NCI-H146 (cell line): ENCODE measurements around the gene THSD4.
A peak's percentile ranks its signal among the peaks of the same experiment; 100 is the strongest.

Experiments used
- DNase-seq: peaks from one replicate; lab custom pipeline; 2025; lab: John Stamatoyannopoulos, UW

Gene THSD4

GRCh38 chr15:71114887-71115566, at the start of gene THSD4:
TSS of gene THSD4 (plus strand) at chr15:71115471.
- DNase-seq: peak; percentile 83

GRCh38 chr15:71066983-71067382, 48.3 kb upstream of the THSD4 start:
- no peak for DNase-seq

DNA sequence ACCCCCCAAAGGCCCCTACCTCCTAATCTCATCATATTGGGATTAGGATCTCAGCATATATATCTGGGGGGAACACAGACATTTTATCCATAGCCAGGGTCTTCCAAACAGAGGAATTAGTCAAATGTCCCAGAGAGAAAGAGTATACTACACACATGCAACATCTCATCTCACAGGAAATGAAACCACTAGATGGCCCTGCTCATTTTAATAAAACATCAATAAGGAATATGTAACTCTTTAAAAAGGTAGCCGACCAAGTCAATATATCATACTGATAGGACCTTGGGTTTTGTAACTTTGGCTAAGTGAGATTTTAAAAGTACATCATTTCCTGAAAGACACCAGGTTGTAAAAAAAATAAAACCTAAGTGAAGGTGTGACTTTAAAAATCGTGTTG, 45.6 kb upstream of the THSD4 start:
- DNase-seq: no peak

- DNase-seq: no peak
These were observed 43.7 kb upstream of the THSD4 start for GRCh38 chr15:71071529-71071928.

DNA sequence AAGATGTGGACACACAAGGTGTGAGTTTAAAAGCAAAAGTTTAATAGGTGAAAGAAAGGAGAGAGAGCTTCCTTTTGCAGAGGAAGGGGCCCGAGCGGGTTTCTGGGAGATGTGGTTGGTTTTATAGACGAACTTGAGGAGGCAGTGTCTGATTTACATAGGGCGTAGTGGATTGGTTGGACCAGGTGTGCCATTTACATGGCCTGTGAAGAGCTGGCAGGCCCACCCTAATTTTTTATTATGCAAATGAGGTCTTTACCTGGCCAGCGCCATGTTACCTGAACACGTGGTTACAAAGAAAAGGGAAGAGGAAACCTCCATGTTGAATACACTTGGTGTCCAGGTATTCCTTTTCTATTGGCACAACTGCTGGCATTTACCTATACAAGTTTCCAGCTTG, 42.8 kb upstream of the THSD4 start:
- DNase-seq: no peak

DNA sequence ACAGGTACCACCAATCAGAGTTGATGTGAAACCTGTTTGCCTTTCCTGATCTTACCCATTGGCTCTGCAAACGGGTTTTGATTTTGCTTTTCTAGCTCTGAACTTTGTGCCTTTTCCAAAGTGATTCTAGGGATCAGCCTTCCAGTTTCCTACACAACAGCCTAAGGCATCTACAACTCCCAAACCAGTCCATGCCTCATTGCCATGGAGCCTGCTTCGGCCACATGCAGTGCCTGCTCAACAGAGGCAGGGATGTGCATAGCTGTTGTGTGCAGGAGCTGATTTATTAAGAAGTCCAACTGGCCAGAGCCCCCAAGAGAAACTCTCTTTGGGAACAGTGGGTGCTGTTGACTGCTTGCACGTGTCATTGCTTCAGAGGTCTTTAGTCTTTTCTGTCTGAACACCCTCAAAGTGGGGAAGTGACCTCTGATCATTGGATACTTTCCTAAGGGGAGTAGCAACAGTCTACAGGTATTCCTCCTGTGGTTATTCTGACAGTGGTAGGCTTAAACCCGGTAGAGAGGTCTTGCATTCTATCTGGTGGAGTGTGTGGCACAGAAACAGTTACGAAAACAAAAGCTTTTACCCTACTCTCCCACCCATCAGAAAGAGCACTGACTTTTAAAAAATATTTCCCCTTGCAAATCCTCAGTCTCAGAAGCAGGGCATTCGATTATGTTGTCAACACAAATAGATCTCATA, 36.6 kb upstream of the THSD4 start:
- no peak for DNase-seq

DNA sequence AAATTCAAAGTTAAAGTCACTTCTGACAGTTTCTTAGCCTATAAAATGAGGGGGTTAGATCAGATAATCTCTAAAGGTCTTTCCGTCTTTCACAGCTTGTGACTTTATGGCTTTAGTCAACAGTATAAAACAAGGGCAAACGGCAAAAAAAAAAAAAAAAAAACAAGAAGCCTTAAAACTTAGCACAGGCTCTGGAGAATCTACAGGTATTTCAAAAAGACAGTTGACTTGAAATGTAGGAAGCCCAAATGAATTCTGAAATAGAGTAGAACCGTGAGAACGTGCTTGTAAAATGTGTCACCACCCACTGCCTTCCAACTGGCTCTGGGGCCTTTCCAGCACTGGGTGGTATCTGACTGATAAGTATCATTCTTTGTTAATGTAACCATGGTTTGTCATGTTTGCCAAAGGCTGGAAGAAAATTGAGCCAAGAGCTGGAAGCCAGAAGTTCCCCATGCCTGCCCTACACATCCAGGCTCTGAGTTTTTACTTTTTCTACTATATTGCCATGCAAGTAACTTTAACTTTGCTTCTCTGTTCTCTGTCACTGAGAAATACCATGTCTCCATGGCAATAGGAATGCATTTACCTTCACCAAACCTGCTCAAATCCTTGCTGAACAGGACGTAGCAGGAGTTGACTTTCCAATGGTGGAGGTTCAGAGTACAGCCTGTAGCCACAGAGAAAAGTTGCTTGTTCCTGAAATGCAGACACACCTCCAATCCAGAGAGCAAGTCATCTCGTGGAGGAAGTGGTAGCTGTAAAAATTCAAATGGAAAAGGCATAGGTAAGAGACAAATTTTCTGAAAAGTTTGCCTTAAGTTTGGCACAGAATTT, 35.8 kb upstream of the THSD4 start:
- no peak for DNase-seq

DNA sequence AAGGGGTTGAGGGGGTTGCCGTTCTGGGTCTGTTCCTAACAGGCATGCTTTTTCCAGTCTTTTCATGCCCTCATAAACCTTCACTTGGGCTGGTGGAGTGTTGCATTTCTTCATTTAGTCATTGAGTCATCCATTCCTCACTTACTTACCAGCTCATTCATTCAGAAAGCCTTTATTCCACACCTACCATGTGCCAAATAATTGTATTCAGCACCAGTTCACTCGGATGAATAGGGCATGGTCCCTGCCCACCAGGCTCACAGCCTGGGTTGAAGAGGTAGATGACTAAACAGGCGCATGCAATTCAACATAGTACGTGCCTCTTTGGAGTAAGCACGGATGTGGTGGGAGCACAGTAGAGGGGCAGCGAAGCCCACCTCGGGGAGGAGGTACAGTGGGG, 35.1 kb upstream of the THSD4 start:
- no peak for DNase-seq

DNA sequence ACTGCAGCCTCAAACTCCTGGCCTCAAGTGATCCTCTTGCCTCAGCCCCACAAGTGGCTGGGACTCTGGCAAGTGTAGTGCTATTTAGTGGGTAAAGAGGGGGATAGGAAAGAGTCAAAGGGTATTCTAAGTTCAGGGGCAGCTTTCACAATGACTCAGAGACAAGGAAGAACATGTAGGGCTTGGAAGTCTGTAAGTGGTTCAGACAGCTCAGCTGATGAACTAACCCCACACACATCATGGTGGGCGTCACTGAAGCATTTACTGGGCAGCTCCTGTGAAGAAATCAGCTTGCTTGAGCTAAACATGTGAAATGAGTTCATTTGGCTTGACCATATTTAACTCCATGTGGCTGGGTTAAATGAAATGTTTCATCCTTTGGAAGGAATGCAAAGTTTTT, 34.6 kb upstream of the THSD4 start:
- DNase-seq: no peak

GRCh38 chr15:71082803-71083202, 32.5 kb upstream of the THSD4 start:
- no peak for DNase-seq

DNA sequence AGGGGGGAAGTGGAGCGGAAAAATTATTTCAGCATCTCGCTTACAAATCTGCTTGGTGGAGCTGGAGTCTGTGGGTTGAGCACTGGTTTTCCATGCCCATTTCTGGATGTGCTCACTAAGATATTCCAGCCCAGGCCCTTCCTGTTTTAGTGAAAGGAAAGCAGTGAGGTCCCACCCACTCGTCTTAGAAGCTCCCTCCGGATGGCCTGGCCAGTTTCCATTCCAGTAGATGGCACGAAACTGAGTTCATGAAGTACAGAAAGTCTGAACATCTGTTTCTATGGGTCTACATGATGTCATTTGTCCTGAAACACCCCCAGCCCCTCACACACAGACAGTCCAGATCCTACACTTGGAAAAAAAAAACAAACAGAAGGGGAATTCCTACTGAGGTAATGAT, 31.9 kb upstream of the THSD4 start:
- DNase-seq: no peak

DNA sequence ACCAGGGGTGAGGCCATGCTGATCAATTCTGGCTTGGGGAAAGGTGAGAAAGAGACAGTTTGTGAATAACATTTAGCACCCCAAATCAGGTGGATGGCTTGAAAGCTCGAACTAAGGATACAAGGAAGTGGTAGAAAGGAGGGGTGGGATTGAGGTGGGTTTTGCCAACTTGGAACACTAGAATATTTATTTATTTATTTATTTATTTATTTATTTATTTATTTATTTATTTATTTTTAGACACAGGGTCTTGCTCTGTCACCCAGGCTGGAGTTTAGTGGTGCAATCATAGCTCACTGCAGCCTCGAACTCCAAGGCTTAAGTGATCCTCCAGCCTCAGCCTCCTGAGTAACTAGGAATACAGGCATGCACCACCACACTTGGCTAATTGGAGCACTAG, 31.0 kb upstream of the THSD4 start:
- DNase-seq: no peak

DNA sequence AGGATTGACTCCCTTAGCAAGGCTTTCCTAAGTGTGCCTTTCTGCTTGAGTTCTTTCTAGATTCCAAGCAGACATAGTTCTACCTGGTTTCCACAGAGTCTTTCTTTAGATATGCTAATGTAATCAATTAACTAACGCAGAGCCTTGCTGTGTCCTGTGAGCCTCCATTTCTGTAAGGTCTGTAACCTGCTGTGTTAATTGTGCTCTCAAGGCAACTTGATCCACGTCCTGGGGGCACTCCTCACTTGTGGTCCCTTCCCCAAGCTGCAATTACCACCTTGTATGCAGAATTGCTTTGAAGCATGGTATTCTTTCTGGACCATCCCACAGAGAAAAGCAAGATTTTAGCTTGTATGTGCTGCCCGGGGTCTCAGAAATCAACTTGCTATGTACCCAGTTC, 29.5 kb upstream of the THSD4 start:
- peak; percentile 83 for DNase-seq

GRCh38 chr15:71088155-71088554, 27.1 kb upstream of the THSD4 start:
- DNase-seq: no peak

GRCh38 chr15:71088683-71089082, 26.6 kb upstream of the THSD4 start:
- DNase-seq: no peak

GRCh38 chr15:71089801-71090200, 25.5 kb upstream of the THSD4 start:
- DNase-seq: no peak

DNA sequence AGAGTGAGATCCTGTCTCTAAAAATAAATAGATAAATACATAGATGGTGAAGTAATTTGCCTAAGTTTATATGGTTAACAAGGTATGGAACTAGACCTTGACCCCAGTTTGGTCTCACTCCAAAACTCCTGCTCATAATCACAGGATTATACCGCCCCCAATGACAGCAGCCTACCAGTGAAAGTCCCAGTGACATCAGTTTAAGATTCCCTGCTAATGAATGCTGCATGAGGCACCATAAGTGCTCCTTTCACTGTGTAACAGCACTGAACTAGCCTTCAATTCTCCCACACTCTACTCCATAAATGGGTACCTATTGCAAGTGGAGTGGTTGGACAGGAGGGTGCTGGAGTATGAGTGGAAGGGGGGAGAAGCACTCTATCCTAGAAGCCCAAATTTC, 23.7 kb upstream of the THSD4 start:
- no peak for DNase-seq

GRCh38 chr15:71092056-71092600, 23.1 kb upstream of the THSD4 start:
- DNase-seq: no peak

DNA sequence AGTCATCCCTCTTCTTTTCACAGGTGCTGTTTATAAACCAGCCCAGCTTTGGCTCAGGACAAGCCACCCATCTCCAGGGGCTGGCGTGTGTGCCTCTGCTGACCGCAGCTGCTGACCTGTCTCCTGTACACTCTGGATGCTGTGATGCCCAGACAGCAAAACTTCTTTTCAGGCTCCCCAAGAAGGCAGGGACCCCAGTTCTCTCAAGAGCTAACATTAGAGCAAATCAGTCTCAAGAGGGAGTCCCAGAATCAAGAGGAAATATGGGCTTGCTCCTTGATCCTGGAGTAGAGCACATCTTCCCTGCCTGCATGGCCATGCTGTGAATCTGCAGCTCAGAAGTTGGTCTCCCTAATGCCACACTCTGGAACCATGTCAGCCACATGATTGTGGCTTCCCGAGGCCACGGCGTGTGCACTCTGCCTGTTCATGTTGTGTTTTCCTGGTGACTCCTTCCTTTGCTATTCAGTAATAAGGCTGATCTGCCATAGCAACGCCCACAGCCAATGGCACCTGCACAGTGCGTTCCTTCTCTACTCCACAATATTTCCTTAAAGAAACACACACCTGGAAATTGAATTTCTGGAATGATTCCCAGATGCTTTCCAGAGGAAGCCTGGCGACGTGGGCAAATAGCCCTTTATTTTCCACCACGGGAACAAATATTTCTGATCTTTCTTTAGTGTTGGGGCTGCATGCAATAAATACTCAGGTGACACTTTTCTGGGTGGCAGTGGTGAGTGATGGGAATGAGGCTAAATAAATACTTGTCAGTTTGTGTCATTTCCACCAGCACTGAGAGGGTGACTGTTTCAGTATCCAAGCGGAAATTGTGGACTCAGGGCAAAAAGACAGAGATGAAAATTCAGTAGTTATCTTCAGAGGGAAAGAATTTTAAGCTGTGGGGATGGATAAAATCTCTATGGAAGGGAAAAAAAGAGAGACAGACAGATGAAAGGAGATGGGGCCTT, 21.9 kb upstream of the THSD4 start:
- DNase-seq: peak; percentile 48

GRCh38 chr15:71094137-71094536, 21.1 kb upstream of the THSD4 start:
- DNase-seq: no peak

DNA sequence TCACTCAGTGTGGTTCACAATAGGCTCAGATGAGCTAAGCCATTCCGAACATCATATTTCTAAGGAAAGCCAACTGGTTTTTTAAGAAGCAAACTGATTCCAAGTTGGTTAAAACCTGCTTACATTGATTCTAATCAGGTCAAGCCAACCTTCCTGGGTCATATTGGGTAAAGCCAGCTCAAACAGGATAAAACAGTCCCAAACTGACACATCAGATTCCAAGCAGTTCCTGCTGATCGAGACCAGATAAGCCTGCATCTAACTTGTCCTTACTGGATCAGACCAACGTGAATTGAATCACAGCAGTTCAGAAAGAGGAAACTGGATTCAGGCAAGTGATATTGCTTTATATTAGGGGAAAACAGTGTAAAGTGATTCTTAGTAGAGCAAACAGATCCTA, 18.6 kb upstream of the THSD4 start:
- no peak for DNase-seq

DNA sequence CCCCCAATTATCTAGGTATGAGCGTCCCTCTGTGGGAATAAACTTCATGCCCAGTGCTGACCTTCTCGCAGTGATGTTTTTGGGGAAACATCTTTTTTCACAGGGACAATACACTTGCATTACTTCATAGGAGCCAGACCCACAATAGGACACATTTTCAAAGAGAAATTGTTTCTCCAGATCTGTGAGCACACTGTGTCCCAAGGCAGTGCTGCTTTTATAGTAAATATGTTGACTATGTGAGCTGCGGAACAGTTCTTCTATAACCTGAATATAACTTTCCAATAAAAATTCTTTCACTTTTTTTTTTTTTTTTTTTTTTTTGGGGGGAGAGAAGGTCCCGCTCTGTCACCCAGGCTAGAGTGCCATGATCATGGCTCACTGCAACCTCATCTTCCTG, 17.4 kb upstream of the THSD4 start:
- no peak for DNase-seq
